Measurements from ENCODE around the gene PARD6G.

PARD6G gene

DNA sequence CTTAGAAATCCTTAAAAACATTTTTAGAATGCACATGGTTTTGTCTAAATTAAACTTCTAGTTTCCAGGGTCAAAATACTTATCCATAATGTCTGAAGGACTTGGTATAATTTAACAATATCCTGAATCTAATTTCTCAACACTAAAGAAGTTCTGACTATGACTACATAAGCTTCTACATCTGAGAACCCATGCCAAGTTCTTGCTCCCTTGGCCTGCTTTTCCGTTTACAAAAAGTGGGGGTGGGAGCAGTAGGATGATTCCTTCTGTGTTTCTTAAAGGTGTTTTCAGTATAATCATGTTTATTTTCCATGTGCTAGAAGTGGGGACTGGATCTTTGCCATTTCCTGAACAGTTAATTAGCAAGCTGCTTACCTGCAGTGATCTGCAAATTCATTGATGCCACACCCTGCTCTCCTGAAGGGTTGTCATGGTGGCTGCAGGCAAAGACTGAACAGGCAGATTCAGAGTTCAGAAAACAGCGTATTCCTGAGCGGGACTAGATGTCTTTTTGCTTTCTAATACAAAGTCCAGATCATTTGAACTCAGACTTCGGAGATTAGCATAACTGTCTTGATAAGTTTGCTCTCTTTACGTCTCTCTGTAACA, 102.0 kb downstream of the PARD6G start:
- no peak for DNase-seq (ENCODE audit: low spot score)

- no peak for DNase-seq (ENCODE audit: low spot score)
Observed at GRCh38 chr18:80143881-80144280, 103.4 kb downstream of the PARD6G start.

DNA sequence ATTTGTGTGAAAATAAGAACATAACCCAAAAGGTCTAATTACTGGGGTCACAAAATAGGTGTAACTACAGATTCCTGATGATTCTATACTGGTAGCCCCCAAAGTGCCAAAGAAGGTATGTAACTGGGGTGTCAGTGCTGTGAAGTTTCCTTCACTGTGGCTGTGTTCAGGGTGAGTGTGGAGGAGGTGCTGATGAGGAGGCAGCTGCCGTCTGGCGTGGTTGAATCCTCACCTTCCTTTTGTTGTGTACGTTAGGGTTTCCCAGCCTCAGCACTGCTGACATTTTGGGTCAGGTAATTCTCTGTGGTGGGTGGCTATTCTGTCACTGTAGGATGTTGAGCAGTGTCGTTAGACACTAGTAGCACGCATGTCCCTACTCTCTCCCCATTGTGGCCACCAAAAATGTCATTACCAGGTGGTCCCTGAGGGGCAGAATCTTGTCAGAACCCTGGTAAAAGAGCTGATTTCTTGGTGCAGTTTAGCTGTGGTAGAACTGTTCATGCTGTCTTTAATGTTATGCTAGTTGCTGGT, 106.8 kb downstream of the PARD6G start:
- no peak for DNase-seq (ENCODE audit: low spot score)

DNA sequence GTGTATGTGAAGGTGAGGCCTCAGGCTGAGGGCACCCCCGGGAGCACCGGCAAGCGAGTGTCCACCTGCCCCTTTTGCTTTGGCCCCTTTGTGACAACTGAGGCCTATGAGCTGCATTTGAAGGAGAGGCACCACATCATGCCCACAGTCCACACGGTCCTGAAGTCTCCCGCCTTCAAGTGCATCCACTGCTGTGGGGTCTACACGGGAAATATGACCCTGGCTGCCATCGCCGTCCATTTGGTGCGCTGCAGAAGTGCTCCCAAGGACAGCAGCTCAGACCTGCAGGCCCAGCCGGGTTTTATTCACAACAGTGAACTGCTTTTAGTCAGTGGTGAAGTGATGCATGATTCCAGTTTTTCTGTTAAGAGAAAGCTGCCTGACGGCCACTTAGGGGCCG, 109.3 kb downstream of the PARD6G start:
- DNase-seq (ENCODE audit: low spot score): no peak

GRCh38 chr18:80137137-80137536, 110.2 kb downstream of the PARD6G start:
- no peak for DNase-seq (ENCODE audit: low spot score)

GRCh38 chr18:80136679-80137078, 110.6 kb downstream of the PARD6G start:
- no peak for DNase-seq (ENCODE audit: low spot score)

GRCh38 chr18:80135136-80135535, 112.2 kb downstream of the PARD6G start:
- no peak for DNase-seq (ENCODE audit: low spot score)

DNA sequence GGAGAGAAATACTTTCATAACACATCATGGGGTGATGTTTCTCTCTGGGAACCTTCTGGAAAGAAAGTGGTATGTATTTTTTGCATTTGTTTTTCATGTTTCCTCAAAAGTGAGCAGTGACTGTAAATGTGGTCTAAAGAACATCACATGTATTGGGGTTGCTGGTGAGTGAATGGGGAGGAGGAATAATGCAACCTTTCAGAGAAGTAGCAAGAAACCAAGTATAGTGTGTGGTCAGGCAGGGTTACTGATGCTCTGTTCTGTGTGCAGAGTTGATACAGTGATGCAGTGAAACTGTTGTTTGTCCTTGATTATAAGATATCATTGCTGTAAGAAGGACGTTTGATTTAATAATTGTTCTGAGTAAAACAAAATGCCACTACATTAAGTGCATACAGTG, 114.2 kb downstream of the PARD6G start:
- DNase-seq (ENCODE audit: low spot score): no peak

GRCh38 chr18:80132180-80132812, 115.0 kb downstream of the PARD6G start:
- no peak for DNase-seq (ENCODE audit: low spot score)

GRCh38 chr18:80130555-80130954, 116.8 kb downstream of the PARD6G start:
- DNase-seq (ENCODE audit: low spot score): no peak

DNA sequence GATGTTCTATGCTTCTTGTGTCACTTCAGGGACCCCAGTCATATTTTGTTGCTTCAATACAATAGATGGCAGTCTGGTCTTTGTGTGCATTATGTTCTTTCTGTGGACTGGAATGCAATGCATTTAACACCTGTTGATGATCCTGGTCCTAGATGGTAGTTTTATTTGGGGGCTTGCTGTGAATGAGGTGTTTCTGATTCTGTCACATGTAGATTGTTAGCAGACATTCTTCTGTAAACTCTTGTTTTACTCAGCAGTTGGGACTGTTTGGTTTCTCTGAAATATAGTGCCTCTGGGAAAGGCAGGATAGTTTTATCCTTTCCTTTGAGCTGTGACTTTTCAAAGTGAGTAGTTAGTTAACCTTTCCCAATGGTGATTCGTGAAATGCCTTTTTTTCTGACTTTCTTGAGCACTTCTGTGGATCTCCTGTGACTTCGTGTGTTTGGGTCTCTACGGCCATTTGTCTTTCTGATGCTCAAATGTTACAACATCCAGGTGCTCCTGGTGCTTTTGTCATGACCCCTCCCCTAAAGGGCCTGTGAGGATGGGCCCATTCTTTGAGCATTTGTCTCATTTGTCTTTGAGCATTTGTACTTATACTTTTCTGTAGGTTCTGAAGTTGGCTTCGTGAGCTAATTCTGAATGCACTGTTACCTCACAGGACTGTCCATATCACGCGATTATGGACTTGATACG, 117.5 kb downstream of the PARD6G start:
- no peak for DNase-seq (ENCODE audit: low spot score)

DNA sequence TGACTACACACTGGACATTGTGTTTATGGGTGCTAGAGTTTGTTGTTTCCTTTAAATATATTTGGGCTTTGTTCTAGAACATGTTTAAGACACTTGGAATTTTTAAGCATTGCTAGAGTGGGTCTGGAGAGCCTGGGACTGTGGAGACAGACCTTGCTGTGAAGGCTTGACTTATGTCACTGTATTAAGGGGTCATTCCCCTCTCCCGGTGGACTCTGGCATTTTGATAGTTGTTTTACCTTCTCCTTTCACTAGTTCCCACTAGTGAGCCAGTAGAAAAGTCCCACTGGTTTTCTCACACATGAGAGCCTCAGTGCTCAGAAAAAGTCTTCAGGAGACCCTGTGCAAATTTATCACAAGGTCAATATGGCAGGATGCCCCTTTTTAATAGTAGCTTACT, 119.7 kb downstream of the PARD6G start:
- no peak for DNase-seq (ENCODE audit: low spot score)

GRCh38 chr18:80126797-80127196, 120.5 kb downstream of the PARD6G start:
- DNase-seq (ENCODE audit: low spot score): no peak

DNA sequence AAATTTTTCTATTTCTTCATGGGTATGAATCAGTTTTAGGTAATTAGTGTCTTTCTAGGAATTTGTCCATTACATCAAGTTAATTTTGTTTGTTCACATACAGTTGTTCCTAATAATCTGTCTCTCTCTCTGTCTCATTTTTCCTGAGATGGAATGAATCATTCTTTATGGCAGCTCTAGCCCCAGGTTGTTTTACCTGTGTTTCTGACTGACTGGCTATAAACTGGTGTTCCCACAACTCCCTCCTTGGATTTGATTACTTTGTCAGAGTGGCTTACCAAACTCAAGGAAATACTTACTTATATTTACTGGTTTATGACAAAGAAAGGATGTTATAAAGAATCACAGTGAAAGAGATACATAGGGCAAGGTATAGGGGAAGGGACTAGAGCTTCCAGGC, 123.2 kb downstream of the PARD6G start:
- DNase-seq (ENCODE audit: low spot score): no peak

DNA sequence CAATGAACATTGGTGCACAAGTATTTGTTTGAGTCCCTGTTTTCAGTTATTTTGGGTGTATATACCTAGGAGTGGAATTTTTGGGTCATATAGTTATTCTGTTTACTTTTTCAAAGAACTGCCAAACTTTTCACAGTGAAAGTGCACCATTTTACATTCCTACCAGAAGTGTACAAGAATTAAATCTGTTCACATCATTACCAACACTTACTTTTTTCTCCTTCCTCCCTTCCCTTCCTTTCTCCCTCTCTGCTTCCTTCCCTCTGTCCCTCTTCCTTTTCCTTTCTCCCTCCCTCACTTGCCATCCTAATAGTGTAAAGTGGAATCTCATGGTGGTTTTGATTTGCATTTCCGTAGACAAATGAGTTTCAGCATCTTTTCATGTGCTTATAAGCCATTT, 126.4 kb downstream of the PARD6G start:
- DNase-seq (ENCODE audit: low spot score): no peak

DNA sequence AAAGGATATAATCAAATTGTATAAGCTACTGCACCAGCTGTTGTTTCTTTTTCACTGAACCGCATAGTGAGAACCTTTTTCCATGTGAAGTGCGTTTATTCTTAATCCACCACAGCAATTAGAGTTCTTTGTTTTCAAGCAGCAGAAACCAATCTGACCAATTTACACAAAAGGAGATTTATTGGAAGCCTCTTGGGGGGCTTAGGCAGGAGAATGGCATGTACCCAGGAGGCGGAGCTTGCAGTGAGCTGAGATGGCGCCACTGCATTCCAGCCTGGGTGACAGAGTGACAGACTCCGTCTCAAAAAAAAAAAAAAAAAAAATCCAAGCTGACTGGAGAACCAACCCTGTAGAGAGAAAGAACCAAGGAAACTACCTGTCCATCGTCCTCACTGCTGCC, 128.2 kb downstream of the PARD6G start:
- DNase-seq (ENCODE audit: low spot score): no peak

DNA sequence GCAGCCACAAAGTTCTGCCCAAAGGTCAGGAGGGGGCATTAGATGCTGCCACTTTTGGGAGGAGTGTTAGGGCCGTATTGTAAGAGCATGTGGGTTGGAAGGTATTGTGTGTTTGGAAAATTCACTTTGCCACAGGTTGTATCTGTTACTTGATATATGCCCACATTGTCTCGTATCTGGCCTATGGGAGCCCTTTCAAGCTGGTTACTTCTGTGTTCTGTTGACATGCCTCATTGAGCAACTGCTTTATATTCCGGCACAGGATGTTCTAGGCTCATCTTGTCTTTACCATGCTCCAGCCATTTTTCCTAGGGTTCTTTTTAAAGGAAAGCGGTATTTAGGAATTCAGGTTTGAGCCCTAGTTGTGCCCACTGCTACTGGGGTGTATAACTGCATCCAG, 132.3 kb downstream of the PARD6G start:
- no peak for DNase-seq (ENCODE audit: low spot score)

- no peak for DNase-seq (ENCODE audit: low spot score)
Observed at GRCh38 chr18:80112624-80113248, 134.6 kb downstream of the PARD6G start.

DNA sequence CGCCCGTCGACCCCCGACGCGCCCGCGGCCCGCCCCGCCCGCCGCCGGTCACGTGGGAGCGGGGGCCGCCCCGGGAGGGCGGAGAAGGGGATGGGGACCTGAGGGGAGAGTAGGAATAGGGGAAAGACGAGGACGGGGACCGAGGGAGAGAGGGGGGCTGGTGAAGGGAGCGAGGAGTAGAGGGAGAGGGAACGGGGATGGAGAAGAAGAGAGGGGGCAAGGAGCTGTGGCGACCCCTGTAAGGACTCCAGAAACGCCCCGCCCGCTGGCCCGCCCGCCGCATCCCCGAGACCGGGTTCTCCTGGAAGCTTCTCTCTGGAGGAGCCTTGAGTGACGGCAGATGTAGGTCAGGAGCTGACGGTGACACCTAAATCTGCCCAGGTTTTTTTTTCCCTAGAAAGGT, 137.6 kb downstream of the PARD6G start:
- peak; percentile 89 for DNase-seq (ENCODE audit: low spot score)

GRCh38 chr18:80108739-80109675, 138.3 kb downstream of the PARD6G start, which contains the start of gene ADNP2:
Gene ADNP2 (plus strand): TSS chr18:80109262. CDS start chr18:80117543, 8,281 bp downstream.
- DNase-seq (ENCODE audit: low spot score): peak; percentile 94

DNA sequence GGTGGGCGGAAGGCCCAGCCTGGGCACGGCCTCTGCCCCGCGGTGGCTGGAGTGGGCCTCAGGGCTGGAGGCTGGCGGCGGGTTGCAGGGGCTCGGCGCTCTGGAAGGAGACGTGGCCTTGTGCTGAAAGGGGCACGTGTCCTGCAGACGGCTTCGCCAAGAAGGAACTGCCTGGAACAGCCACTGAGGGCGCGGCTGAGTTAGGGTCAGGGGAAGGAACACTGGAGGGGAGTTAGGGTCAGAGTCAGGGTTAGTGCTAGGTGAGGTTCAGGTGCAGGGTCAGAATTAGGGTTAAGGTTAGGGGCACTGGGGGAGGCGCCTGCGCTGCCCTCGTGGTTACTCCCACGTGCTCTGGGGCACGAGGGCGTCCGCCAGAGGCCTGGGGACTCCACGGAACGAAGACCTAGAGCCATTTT, 139.2 kb downstream of the PARD6G start:
- no peak for DNase-seq (ENCODE audit: low spot score)

DNA sequence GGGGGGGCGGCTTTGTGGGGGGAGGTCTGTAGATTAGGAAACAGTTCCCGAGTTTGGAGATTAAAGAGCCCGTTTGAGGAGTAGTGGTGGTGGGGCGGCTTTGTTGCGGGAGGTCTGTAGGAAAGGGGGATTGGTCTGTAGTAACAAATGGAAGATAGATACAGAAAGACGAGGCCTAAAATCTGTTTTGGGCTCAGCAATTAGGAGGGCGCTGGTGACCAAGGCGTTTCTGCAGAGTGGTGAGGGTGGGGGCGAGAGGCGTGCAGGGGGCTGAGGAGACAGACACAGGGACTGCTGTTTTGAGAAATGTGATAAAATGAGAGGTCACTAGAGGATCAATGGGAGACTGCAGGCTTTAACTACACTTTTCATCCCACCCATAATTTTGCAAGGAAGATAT, 139.9 kb downstream of the PARD6G start:
- no peak for DNase-seq (ENCODE audit: low spot score)
